ENCODE data around the gene SPIRE2.

SPIRE2 gene

GRCh38 chr16:89863741-89864526 is 35.7 kb downstream of the SPIRE2 start:
- TF ChIP-seq, protein P1, sequence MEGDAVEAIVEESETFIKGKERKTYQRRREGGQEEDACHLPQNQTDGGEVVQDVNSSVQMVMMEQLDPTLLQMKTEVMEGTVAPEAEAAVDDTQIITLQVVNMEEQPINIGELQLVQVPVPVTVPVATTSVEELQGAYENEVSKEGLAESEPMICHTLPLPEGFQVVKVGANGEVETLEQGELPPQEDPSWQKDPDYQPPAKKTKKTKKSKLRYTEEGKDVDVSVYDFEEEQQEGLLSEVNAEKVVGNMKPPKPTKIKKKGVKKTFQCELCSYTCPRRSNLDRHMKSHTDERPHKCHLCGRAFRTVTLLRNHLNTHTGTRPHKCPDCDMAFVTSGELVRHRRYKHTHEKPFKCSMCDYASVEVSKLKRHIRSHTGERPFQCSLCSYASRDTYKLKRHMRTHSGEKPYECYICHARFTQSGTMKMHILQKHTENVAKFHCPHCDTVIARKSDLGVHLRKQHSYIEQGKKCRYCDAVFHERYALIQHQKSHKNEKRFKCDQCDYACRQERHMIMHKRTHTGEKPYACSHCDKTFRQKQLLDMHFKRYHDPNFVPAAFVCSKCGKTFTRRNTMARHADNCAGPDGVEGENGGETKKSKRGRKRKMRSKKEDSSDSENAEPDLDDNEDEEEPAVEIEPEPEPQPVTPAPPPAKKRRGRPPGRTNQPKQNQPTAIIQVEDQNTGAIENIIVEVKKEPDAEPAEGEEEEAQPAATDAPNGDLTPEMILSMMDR (conservative IDR thresholded peaks at IDR 0.05; ENCODE audit: low read length): no peak
- H3K4me3 ChIP-seq (ENCODE audit: low read length): no peak overlapping the region
- peak; percentile 37 for DNase-seq (ENCODE audit: low read depth)

DNA sequence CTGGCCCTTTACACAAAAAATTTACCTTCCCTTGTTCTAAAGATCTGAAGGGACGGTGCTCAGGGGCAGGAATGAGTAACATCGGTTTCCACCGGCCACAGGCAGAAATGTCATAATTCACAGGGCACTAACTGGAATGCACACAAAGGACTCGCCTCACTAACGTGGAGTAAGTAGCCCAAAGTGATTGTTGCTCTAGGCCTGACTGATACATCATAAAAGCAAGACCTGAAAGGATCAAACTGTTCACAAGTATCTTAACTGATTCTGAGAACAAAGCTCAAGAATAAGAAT is 36.2 kb downstream of the SPIRE2 start:
- no peak overlapping the region for H3K4me3 ChIP-seq (ENCODE audit: low read length)
- DNase-seq (ENCODE audit: low read depth): peak; percentile 12
- TF ChIP-seq, protein P1 (conservative IDR thresholded peaks at IDR 0.05; ENCODE audit: low read length): no peak

GRCh38 chr16:89867918-89868317 is 39.6 kb downstream of the SPIRE2 start:
- TF ChIP-seq, protein P1 (conservative IDR thresholded peaks at IDR 0.05; ENCODE audit: low read length): no peak
- no peak overlapping the region for H3K4me3 ChIP-seq (ENCODE audit: low read length)
- DNase-seq (ENCODE audit: low read depth): no peak

- DNase-seq (ENCODE audit: low read depth): no peak
- no peak overlapping the region for H3K4me3 ChIP-seq (ENCODE audit: low read length)
- TF ChIP-seq, protein P1 (conservative IDR thresholded peaks at IDR 0.05; ENCODE audit: low read length): no peak
Measured at GRCh38 chr16:89869911-89870310, 41.6 kb downstream of the SPIRE2 start.

- TF ChIP-seq, protein P1 (conservative IDR thresholded peaks at IDR 0.05; ENCODE audit: low read length): no peak
- no peak overlapping the region for H3K4me3 ChIP-seq (ENCODE audit: low read length)
- DNase-seq (ENCODE audit: low read depth): no peak
Measured at GRCh38 chr16:89870440-89870839, 42.2 kb downstream of the SPIRE2 start.

GRCh38 chr16:89871895-89872294 is 43.6 kb downstream of the SPIRE2 start:
- no peak overlapping the region for H3K4me3 ChIP-seq (ENCODE audit: low read length)
- TF ChIP-seq, protein P1 (conservative IDR thresholded peaks at IDR 0.05; ENCODE audit: low read length): no peak
- DNase-seq (ENCODE audit: low read depth): no peak

Data from AG10803 (cell line).